Choroid plexus epithelial cell (primary cell): ENCODE results near the gene RRBP1.

Source experiments
- DNase-seq: peaks from one replicate; pipeline ENCODE4 v3.0.0-alpha.2; 2010; ENCODE audit warnings: low read depth
- H3K4me3 ChIP-seq: 2 replicates; pipeline ENCODE4 v1.5.1; 2011; ENCODE audit warnings: low read depth, mild to moderate bottlenecking, control low read depth, low read length, moderate library complexity
- CTCF ChIP-seq: conservative IDR thresholded peaks from 2 replicates; pipeline ENCODE4 v1.5.1; 2011; ENCODE audit warnings: low read depth, mild to moderate bottlenecking, control low read depth, inconsistent platforms, low read length, moderate library complexity

The RRBP1 gene

GRCh38 chr20:17678295-17678694, 3.7 kb downstream of the RRBP1 start:
- no peak for TF ChIP-seq CTCF
- no peak overlapping the region for H3K4me3 ChIP-seq
- no peak for DNase-seq

- TF ChIP-seq CTCF = no peak
Measured at GRCh38 chr20:17676942-17677341, 5.1 kb downstream of the RRBP1 start.

GRCh38 chr20:17676378-17676759, 5.7 kb downstream of the RRBP1 start:
- DNase-seq = no peak
- TF ChIP-seq CTCF = no peak
- H3K4me3 ChIP-seq = no peak overlapping the region

More at GRCh38 chr20:17676942-17677341, 5.1 kb downstream of the RRBP1 start:
- peak; percentile 60 for DNase-seq
- H3K4me3 ChIP-seq = no peak overlapping the region

- no peak for DNase-seq
- H3K4me3 ChIP-seq = no peak overlapping the region
- TF ChIP-seq CTCF = no peak
Measured at GRCh38 chr20:17675519-17676377, 6.3 kb downstream of the RRBP1 start.

GRCh38 chr20:17674722-17675518, 7.1 kb downstream of the RRBP1 start:
- no peak for TF ChIP-seq CTCF
- H3K4me3 ChIP-seq = no peak overlapping the region
- DNase-seq = peak; percentile 71

GRCh38 chr20:17673084-17673483, 9.0 kb downstream of the RRBP1 start:
- no peak overlapping the region for H3K4me3 ChIP-seq
- no peak for TF ChIP-seq CTCF
- no peak for DNase-seq
